ENCODE data around the gene DMC1. TPM values are rescaled to one million over a fixed set of nuclear protein-coding genes. Genes with fewer than 3 reads are reported as not detected.

The DMC1 gene
- total RNA-seq, 2 donors from 2014 or later: 4.2 to 6.8 TPM

GRCh38 chr22:38607680-38608079, 37.7 kb upstream of the DMC1 start:
- Mint-ChIP-seq H3K4me3 (no peak overlapping the region), H3K27me3 (ENCODE audit: insufficient read depth) (no peaks in the 10 kb centered on the region), H3K27ac (no peak overlapping the region), H3K36me3 (ENCODE audit: low read depth) (peaks cover 14% of the 10 kb centered on the region), H3K4me1 (no peaks in the 10 kb centered on the region), H3K9me3 (no peaks in the 10 kb centered on the region)
- H3K27ac ChIP-seq (ENCODE audit: low read depth, low read length): no peak overlapping the region
- no peak for DNase-seq
- H3K4me1 ChIP-seq (ENCODE audit: control insufficient read depth, insufficient read depth, low read length): peaks cover 3% of the 10 kb centered on the region
- peaks cover 7% of the 10 kb centered on the region for H3K36me3 ChIP-seq (ENCODE audit: control insufficient read depth, insufficient read depth, low read length)
- no peak overlapping the region for H3K9ac ChIP-seq (ENCODE audit: extremely low read depth, low read length, poor library complexity, severe bottlenecking)
- WGBS, 2 experiments (ENCODE audit: insufficient coverage in 1 of 2, insufficient read length in 1 of 2): 86 to 100% methylated on average over 2 to 3 of the region's 3 CpGs
- TF ChIP-seq CTCF (conservative IDR thresholded peaks at IDR 0.05): no peak
- no peak overlapping the region for H3K4me3 ChIP-seq (ENCODE audit: low read length)
- H3K27me3 ChIP-seq (ENCODE audit: control insufficient read depth, insufficient read depth, low read length, poor library complexity, severe bottlenecking): no peaks in the 10 kb centered on the region
- no peaks in the 10 kb centered on the region for H3K9me3 ChIP-seq (ENCODE audit: control insufficient read depth, low read length)

GRCh38 chr22:38602166-38602565, 32.2 kb upstream of the DMC1 start:
- WGBS, 2 experiments (ENCODE audit: insufficient coverage in 1 of 2, insufficient read length in 1 of 2): no CpG with 5 or more reads among the region's 1 CpG
- H3K4me3 ChIP-seq (ENCODE audit: low read length): no peak overlapping the region
- Mint-ChIP-seq H3K4me3 (no peak overlapping the region), H3K27me3 (ENCODE audit: insufficient read depth) (no peaks in the 10 kb centered on the region), H3K27ac (no peak overlapping the region), H3K4me1 (peaks cover 11% of the 10 kb centered on the region), H3K9me3 (no peaks in the 10 kb centered on the region), H3K36me3 (ENCODE audit: low read depth) (peaks cover 15% of the 10 kb centered on the region)
- no peaks in the 10 kb centered on the region for H3K27me3 ChIP-seq (ENCODE audit: control insufficient read depth, insufficient read depth, low read length, poor library complexity, severe bottlenecking)
- no peak for TF ChIP-seq CTCF (conservative IDR thresholded peaks at IDR 0.05)
- no peak overlapping the region for H3K27ac ChIP-seq (ENCODE audit: low read depth, low read length)
- no peak overlapping the region for H3K9ac ChIP-seq (ENCODE audit: extremely low read depth, low read length, poor library complexity, severe bottlenecking)
- no peaks in the 10 kb centered on the region for H3K36me3 ChIP-seq (ENCODE audit: control insufficient read depth, insufficient read depth, low read length)
- peaks cover 2% of the 10 kb centered on the region for H3K4me1 ChIP-seq (ENCODE audit: control insufficient read depth, insufficient read depth, low read length)
- DNase-seq: no peak
- no peaks in the 10 kb centered on the region for H3K9me3 ChIP-seq (ENCODE audit: control insufficient read depth, low read length)

GRCh38 chr22:38601221-38601764, 31.3 kb upstream of the DMC1 start:
- TF ChIP-seq CTCF (conservative IDR thresholded peaks at IDR 0.05): no peak
- Histone ChIP-seq H3K9me3 (ENCODE audit: control insufficient read depth, low read length) (no peaks in the 10 kb centered on the region), H3K27ac (ENCODE audit: low read depth, low read length) (no peak overlapping the region), H3K27me3 (ENCODE audit: control insufficient read depth, insufficient read depth, low read length, poor library complexity, severe bottlenecking) (no peaks in the 10 kb centered on the region), H3K4me3 (ENCODE audit: low read length) (no peak overlapping the region), H3K36me3 (ENCODE audit: control insufficient read depth, insufficient read depth, low read length) (peaks cover 7% of the 10 kb centered on the region), H3K4me1 (ENCODE audit: control insufficient read depth, insufficient read depth, low read length) (peaks cover 2% of the 10 kb centered on the region), H3K9ac (ENCODE audit: extremely low read depth, low read length, poor library complexity, severe bottlenecking) (no peak overlapping the region)
- H3K4me3 Mint-ChIP-seq: no peak overlapping the region
- WGBS, 2 experiments (ENCODE audit: insufficient coverage in 1 of 2, insufficient read length in 1 of 2): 83 to 92% methylated on average over 1 of the region's 2 CpGs
- no peaks in the 10 kb centered on the region for H3K9me3 Mint-ChIP-seq
- peaks cover 11% of the 10 kb centered on the region for H3K4me1 Mint-ChIP-seq
- no peak for DNase-seq
- H3K36me3 Mint-ChIP-seq (ENCODE audit: low read depth): peaks cover 17% of the 10 kb centered on the region
- H3K27me3 Mint-ChIP-seq (ENCODE audit: insufficient read depth): no peaks in the 10 kb centered on the region
- no peak overlapping the region for H3K27ac Mint-ChIP-seq
